ENCODE data around the gene DOCK11.

DOCK11 gene

GRCh38 chrX:118698516-118699170, 203.0 kb downstream of the DOCK11 start:
- no peak overlapping the region for H3K9ac ChIP-seq (ENCODE audit: low read depth, low read length)
- no peaks in the 10 kb centered on the region for H3K36me3 ChIP-seq (ENCODE audit: insufficient read depth, low read length)
- H4K20me1 ChIP-seq (ENCODE audit: insufficient read depth, low read length), result no peaks in the 10 kb centered on the region
- ATAC-seq (ENCODE audit: insufficient read depth, low read depth) (no peak), DNase-seq (no peak)
- no peaks in the 10 kb centered on the region for H3K27me3 ChIP-seq (ENCODE audit: insufficient read depth, low read length, poor library complexity)
- no peak overlapping the region for H3K4me3 ChIP-seq (ENCODE audit: low read depth in 1 of 2, low read length in 2 of 2)
- no peaks in the 10 kb centered on the region for H3K79me2 ChIP-seq (ENCODE audit: insufficient read depth, low read length)
- no peak overlapping the region for H3K4me2 ChIP-seq (ENCODE audit: insufficient read depth, low read length)
- no peaks in the 10 kb centered on the region for H3K4me1 ChIP-seq (ENCODE audit: insufficient read depth, low read length)
- TF ChIP-seq EZH2 (IDR thresholded peaks at IDR 0.05; ENCODE audit: borderline replicate concordance, low read depth, low read length, severe bottlenecking) (no peak), CTCF (IDR thresholded peaks at IDR 0.05; ENCODE audit: borderline replicate concordance, extremely low read depth, low read length, poor library complexity, severe bottlenecking) (no peak)
- no peak overlapping the region for H2AFZ ChIP-seq (ENCODE audit: low read depth, low read length)
- no peaks in the 10 kb centered on the region for H3K9me3 ChIP-seq (ENCODE audit: insufficient read depth, low read length, severe bottlenecking)
- no peak overlapping the region for H3K27ac ChIP-seq (ENCODE audit: low read length)

GRCh38 chrX:118702741-118703140, 207.1 kb downstream of the DOCK11 start:
- no peak overlapping the region for H3K4me2 ChIP-seq (ENCODE audit: insufficient read depth, low read length)

GRCh38 chrX:118706681-118707080, 211.1 kb downstream of the DOCK11 start:
- H4K20me1 ChIP-seq (ENCODE audit: insufficient read depth, low read length), result no peaks in the 10 kb centered on the region
- H3K4me3 ChIP-seq (ENCODE audit: low read depth in 1 of 2, low read length in 2 of 2), result no peak overlapping the region
- DNase-seq (no peak), ATAC-seq (ENCODE audit: insufficient read depth, low read depth) (no peak)
- TF ChIP-seq EZH2 (IDR thresholded peaks at IDR 0.05; ENCODE audit: borderline replicate concordance, low read depth, low read length, severe bottlenecking), result no peak
- no peak for TF ChIP-seq CTCF (IDR thresholded peaks at IDR 0.05; ENCODE audit: borderline replicate concordance, extremely low read depth, low read length, poor library complexity, severe bottlenecking)
- H3K27ac ChIP-seq (ENCODE audit: low read length), result no peak overlapping the region
- no peak overlapping the region for H3K9ac ChIP-seq (ENCODE audit: low read depth, low read length)
- H3K9me3 ChIP-seq (ENCODE audit: insufficient read depth, low read length, severe bottlenecking), result no peaks in the 10 kb centered on the region
- H3K4me1 ChIP-seq (ENCODE audit: insufficient read depth, low read length), result no peaks in the 10 kb centered on the region
- no peak overlapping the region for H3K4me2 ChIP-seq (ENCODE audit: insufficient read depth, low read length)
- no peaks in the 10 kb centered on the region for H3K36me3 ChIP-seq (ENCODE audit: insufficient read depth, low read length)
- H3K79me2 ChIP-seq (ENCODE audit: insufficient read depth, low read length), result no peaks in the 10 kb centered on the region
- H3K27me3 ChIP-seq (ENCODE audit: insufficient read depth, low read length, poor library complexity), result no peaks in the 10 kb centered on the region
- H2AFZ ChIP-seq (ENCODE audit: low read depth, low read length), result no peak overlapping the region

More at GRCh38 chrX:118702741-118703140, 207.1 kb downstream of the DOCK11 start:
- Histone ChIP-seq H3K27ac (ENCODE audit: low read length) (no peak overlapping the region), H3K79me2 (ENCODE audit: insufficient read depth, low read length) (no peaks in the 10 kb centered on the region), H3K9ac (ENCODE audit: low read depth, low read length) (no peak overlapping the region), H4K20me1 (ENCODE audit: insufficient read depth, low read length) (no peaks in the 10 kb centered on the region), H3K4me3 (ENCODE audit: low read depth in 1 of 2, low read length in 2 of 2) (no peak overlapping the region), H2AFZ (ENCODE audit: low read depth, low read length) (no peak overlapping the region), H3K27me3 (ENCODE audit: insufficient read depth, low read length, poor library complexity) (no peaks in the 10 kb centered on the region), H3K36me3 (ENCODE audit: insufficient read depth, low read length) (no peaks in the 10 kb centered on the region), H3K4me1 (ENCODE audit: insufficient read depth, low read length) (no peaks in the 10 kb centered on the region), H3K9me3 (ENCODE audit: insufficient read depth, low read length, severe bottlenecking) (no peaks in the 10 kb centered on the region)
- TF ChIP-seq CTCF (IDR thresholded peaks at IDR 0.05; ENCODE audit: borderline replicate concordance, extremely low read depth, low read length, poor library complexity, severe bottlenecking), result no peak
- no peak for TF ChIP-seq EZH2 (IDR thresholded peaks at IDR 0.05; ENCODE audit: borderline replicate concordance, low read depth, low read length, severe bottlenecking)
- no peak for ATAC-seq (ENCODE audit: insufficient read depth, low read depth)
- DNase-seq, result no peak

All from DND-41 (cell line).